Activated CD4-positive, CD25-positive, alpha-beta regulatory T cell (primary cell): Measurements from ENCODE around the gene UTF1.

ENCODE experiments used
- DNase-seq, 4 experiments: peaks; one replicate each; lab custom pipeline; 2025; lab: John Stamatoyannopoulos, UW

Gene UTF1

GRCh38 chr10:133247681-133248333, 17.8 kb downstream of the UTF1 start:
- no peak for DNase-seq

GRCh38 chr10:133248334-133248715, 18.3 kb downstream of the UTF1 start:
- DNase-seq, result no peak

GRCh38 chr10:133249094-133249780, 19.2 kb downstream of the UTF1 start:
- DNase-seq, result no peak

GRCh38 chr10:133249975-133250754, 20.1 kb downstream of the UTF1 start:
- no peak for DNase-seq

GRCh38 chr10:133251388-133252222, 21.6 kb downstream of the UTF1 start:
- no peak for DNase-seq

- no peak for DNase-seq
Observed at GRCh38 chr10:133252223-133252552, 22.2 kb downstream of the UTF1 start.

GRCh38 chr10:133253361-133253955, 23.4 kb downstream of the UTF1 start:
- no peak for DNase-seq

GRCh38 chr10:133254421-133255120, 24.6 kb downstream of the UTF1 start:
- DNase-seq, result no peak

GRCh38 chr10:133255323-133255722, 25.3 kb downstream of the UTF1 start:
- no peak for DNase-seq

GRCh38 chr10:133257489-133258065, 27.6 kb downstream of the UTF1 start:
- no peak for DNase-seq

GRCh38 chr10:133258066-133258817, 28.2 kb downstream of the UTF1 start:
- DNase-seq, result no peak

GRCh38 chr10:133258818-133259601, 29.0 kb downstream of the UTF1 start:
- peak in 3 of 4 experiments; percentile 35 to 61 (median 46) for DNase-seq

- DNase-seq, result no peak
Observed at GRCh38 chr10:133259602-133259989, 29.6 kb downstream of the UTF1 start.

- peak in 2 of 4 experiments; percentile 37 for DNase-seq
Observed at GRCh38 chr10:133260895-133261725, 31.1 kb downstream of the UTF1 start.

GRCh38 chr10:133261726-133262325, 31.8 kb downstream of the UTF1 start:
- peak; percentile 73 to 81 (median 76) for DNase-seq

GRCh38 chr10:133262696-133263095, 32.7 kb downstream of the UTF1 start:
- DNase-seq, result no peak

GRCh38 chr10:133263674-133264073, 33.7 kb downstream of the UTF1 start:
- DNase-seq, result no peak

GRCh38 chr10:133264461-133264860, 34.4 kb downstream of the UTF1 start:
- peak in 2 of 4 experiments; percentile 25 to 35 for DNase-seq
